Skin epidermis (tissue), 12 donors: ENCODE data around the gene NOLC1.

ENCODE experiments used
- H3K27ac ChIP-seq, 21 experiments: fragments of 200-600 bp; sonication (generic) in 11 of 21; one replicate each; pipeline ENCODE4 v1.5.0; 2020; ENCODE audit warnings: mild to moderate bottlenecking in 3 of 21, inconsistent platforms in 2 of 21, moderate library complexity in 2 of 21
- H3K4me3 ChIP-seq, 7 experiments: fragments of 200-600 bp; sonication (generic) in 2 of 7; one replicate each; pipeline ENCODE4 v1.5.0; 2020; ENCODE audit warnings: inconsistent platforms in 2 of 7, mild to moderate bottlenecking in 2 of 7, moderate library complexity in 1 of 7

The NOLC1 gene

GRCh38 chr10:102191956-102192355, 39.8 kb downstream of the NOLC1 start:
- H3K27ac ChIP-seq = no peak overlapping the region

GRCh38 chr10:102195296-102195870, 43.2 kb downstream of the NOLC1 start:
- H3K27ac ChIP-seq = no peak overlapping the region
- no peak overlapping the region for H3K4me3 ChIP-seq

More at GRCh38 chr10:102191956-102192355, 39.8 kb downstream of the NOLC1 start:
- H3K4me3 ChIP-seq = no peak overlapping the region

GRCh38 chr10:102196893-102197292, 44.7 kb downstream of the NOLC1 start:
- H3K4me3 ChIP-seq = no peak overlapping the region
- H3K27ac ChIP-seq = no peak overlapping the region

- Histone ChIP-seq H3K4me3 (no peak overlapping the region), H3K27ac (no peak overlapping the region)
These were observed 45.8 kb downstream of the NOLC1 start for GRCh38 chr10:102198027-102198426.

- no peak overlapping the region for H3K27ac ChIP-seq
- H3K4me3 ChIP-seq = no peak overlapping the region
These were observed 48.8 kb downstream of the NOLC1 start for GRCh38 chr10:102200751-102201640.

GRCh38 chr10:102202386-102202785, 50.2 kb downstream of the NOLC1 start:
- Histone ChIP-seq H3K4me3 (no peak overlapping the region), H3K27ac (no peak overlapping the region)

- H3K4me3 ChIP-seq = no peak overlapping the region
- no peak overlapping the region for H3K27ac ChIP-seq
These were observed 56.3 kb downstream of the NOLC1 start for GRCh38 chr10:102208311-102209035.

GRCh38 chr10:102211615-102212299, 59.6 kb downstream of the NOLC1 start:
- no peak overlapping the region for H3K4me3 ChIP-seq

More at GRCh38 chr10:102211615-102212299, 59.6 kb downstream of the NOLC1 start:
- no peak overlapping the region for H3K27ac ChIP-seq
